ENCODE results near the gene C2CD2. TPM values are rescaled to one million over a fixed set of nuclear protein-coding genes. Genes with fewer than 3 reads are reported as not detected.
A peak's percentile ranks its signal among the peaks of the same experiment; 100 is the strongest.

The C2CD2 gene
- total and polyA plus RNA-seq, 10 of the 15 experiments (the other 5 are each of a cell fraction or from before 2014, with no cell fraction given): 2.2 to 30.9 (median 9.9) TPM

GRCh38 chr21:41865002-41865777 is 88.6 kb downstream of the C2CD2 start (continued):
- TF ChIP-seq CEBPZ (IDR thresholded peaks at IDR 0.05; ENCODE audit: low read depth, low read length): no peak
- TF ChIP-seq ZNF274 (IDR thresholded peaks at IDR 0.05; ENCODE audit: insufficient read depth, insufficient read length): no peak
- TF ChIP-seq CREB1 (IDR thresholded peaks at IDR 0.05; ENCODE audit: low read depth): 0 out of 2 replicates have a peak, but pooled peaks have one; percentile 5
- peak; percentile 66; the same call in 1 of the 2 replicates for TF ChIP-seq FOXM1 (IDR thresholded peaks at IDR 0.05; ENCODE audit: low read depth, low read length)
- peak; percentile 73; the same call in 1 of the 2 replicates for TF ChIP-seq CHD2 (IDR thresholded peaks at IDR 0.05; ENCODE audit: borderline replicate concordance, low read depth, low read length)
- TF ChIP-seq LARP7 (IDR thresholded peaks at IDR 0.05): no peak
- peak; percentile 40; the same call in 1 of the 2 replicates for TF ChIP-seq POLR2AphosphoS5 (IDR thresholded peaks at IDR 0.05; ENCODE audit: low read length)
- TF ChIP-seq CREM (IDR thresholded peaks at IDR 0.05; ENCODE audit: low read depth): peak; percentile 70
- no peak for TF ChIP-seq TCF3 (IDR thresholded peaks at IDR 0.05; ENCODE audit: borderline replicate concordance, insufficient read depth, low read depth, low read length)
- TF ChIP-seq ZZZ3 (IDR thresholded peaks at IDR 0.05; ENCODE audit: control insufficient read depth, insufficient read length, low read depth): no peak
- TF ChIP-seq SMARCA5 (IDR thresholded peaks at IDR 0.05): peak; percentile 43; the same call in 1 of the 2 replicates
- TF ChIP-seq EZH2 (IDR thresholded peaks at IDR 0.05; ENCODE audit: borderline replicate concordance, control insufficient read depth, low read depth, low read length): no peak
- peak; percentile 65 for TF ChIP-seq POLR2A (IDR thresholded peaks at IDR 0.05; ENCODE audit: low read depth, low read length)
- no peak for TF ChIP-seq POLR2AphosphoS2 (IDR thresholded peaks at IDR 0.05; ENCODE audit: low read depth, low read length)
- TF ChIP-seq IRF5 (IDR thresholded peaks at IDR 0.05; ENCODE audit: borderline replicate concordance): no peak
- TF ChIP-seq ESRRA (IDR thresholded peaks at IDR 0.05; ENCODE audit: low read length): no peak
- peak; percentile 81; the same call in 1 of the 2 replicates for TF ChIP-seq DPF2 (IDR thresholded peaks at IDR 0.05)
- no peak for TF ChIP-seq KLF5 (IDR thresholded peaks at IDR 0.05; ENCODE audit: partially characterized antibody)
- TF ChIP-seq SIN3A (IDR thresholded peaks at IDR 0.05; ENCODE audit: low read depth, low read length): no peak
- TF ChIP-seq BMI1 (IDR thresholded peaks at IDR 0.05; ENCODE audit: borderline replicate concordance): no peak; the same call in 1 of the 2 replicates
- TF ChIP-seq HDAC6 (IDR thresholded peaks at IDR 0.05; ENCODE audit: unreplicated experiment): no peak
- no peak for TF ChIP-seq REST (IDR thresholded peaks at IDR 0.05; ENCODE audit: low read depth, low read length)

Measured in GM12878 (cell line).